ENCODE results near the gene CPED1. TPM values are rescaled to one million over a fixed set of nuclear protein-coding genes. Genes with fewer than 3 reads are reported as not detected.

Gene CPED1
- total RNA-seq, 1 donor from 2014 or later = 27.3 TPM

DNA sequence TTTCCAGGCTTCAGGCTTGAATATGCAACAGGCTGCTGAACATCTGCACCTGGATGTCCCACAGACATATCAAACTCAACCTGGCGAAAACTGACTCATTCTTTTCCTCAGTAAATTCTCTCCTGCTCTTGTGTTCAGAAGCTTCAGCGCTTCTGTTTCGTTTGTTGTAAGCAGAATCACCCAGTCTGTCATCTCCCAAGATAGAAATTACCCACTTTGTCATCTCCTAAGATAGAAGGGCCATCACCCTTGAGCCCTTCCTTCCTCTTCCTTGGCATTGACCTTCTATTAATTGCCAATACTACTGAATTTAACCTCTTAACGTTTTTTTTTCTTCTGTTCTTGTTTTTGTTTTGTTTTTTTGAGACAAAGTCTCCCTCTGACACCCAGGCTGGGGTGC is 59.7 kb downstream of the CPED1 start:
- TF ChIP-seq, protein P1, sequence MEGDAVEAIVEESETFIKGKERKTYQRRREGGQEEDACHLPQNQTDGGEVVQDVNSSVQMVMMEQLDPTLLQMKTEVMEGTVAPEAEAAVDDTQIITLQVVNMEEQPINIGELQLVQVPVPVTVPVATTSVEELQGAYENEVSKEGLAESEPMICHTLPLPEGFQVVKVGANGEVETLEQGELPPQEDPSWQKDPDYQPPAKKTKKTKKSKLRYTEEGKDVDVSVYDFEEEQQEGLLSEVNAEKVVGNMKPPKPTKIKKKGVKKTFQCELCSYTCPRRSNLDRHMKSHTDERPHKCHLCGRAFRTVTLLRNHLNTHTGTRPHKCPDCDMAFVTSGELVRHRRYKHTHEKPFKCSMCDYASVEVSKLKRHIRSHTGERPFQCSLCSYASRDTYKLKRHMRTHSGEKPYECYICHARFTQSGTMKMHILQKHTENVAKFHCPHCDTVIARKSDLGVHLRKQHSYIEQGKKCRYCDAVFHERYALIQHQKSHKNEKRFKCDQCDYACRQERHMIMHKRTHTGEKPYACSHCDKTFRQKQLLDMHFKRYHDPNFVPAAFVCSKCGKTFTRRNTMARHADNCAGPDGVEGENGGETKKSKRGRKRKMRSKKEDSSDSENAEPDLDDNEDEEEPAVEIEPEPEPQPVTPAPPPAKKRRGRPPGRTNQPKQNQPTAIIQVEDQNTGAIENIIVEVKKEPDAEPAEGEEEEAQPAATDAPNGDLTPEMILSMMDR (IDR thresholded peaks at IDR 0.05) = no peak
- TF ChIP-seq POLR2AphosphoS5 (IDR thresholded peaks at IDR 0.05; ENCODE audit: insufficient read depth in 1 of 2, low read depth in 1 of 2) = no peak
- intact Hi-C loops (cut with DNase I) = no loop called here

DNA sequence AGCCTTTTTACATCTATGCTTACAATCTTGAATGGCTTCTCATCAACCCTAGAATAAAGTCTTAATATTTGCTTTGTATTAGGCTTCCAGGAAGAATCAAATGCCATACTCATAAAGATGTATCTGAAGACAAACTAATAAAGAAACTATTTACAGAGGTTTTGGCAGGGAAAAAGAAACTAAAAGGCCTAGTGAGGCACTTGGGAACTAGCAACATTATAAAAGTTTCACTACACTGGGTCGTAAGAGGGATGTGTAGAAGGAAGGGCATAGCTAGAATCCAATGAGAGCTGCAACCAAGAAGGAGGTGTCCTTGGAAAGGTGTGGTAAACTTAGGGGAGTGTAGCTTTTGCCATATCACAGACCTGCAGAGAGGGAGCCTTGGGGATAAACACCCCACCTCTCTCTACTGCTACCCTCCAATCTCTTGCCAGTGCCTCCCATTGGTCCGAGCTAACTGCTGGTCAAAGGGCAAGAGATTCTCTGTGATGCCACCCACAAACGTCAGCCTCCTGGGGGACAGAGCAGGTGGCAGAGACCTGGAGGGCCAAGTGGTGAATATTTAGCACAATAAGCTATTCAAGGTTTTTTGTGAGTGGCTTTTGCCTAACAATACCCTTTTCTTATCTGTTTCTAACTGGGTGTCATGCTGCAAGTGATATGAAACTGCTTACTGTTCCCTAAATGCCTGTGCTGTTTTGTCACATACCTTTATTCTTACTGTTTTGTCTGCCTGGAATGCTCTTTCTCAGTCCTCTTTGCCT is 60.7 kb downstream of the CPED1 start:
- H3K9me3 ChIP-seq = no peaks in the 10 kb centered on the region
- H3K4me3 ChIP-seq = no peak overlapping the region
- H3K27me3 ChIP-seq = no peaks in the 10 kb centered on the region
- no peak overlapping the region for H3K27ac ChIP-seq
- no peaks in the 10 kb centered on the region for H3K4me1 ChIP-seq
- TF ChIP-seq, protein P1 (IDR thresholded peaks at IDR 0.05) = no peak
- TF ChIP-seq POLR2AphosphoS5 (IDR thresholded peaks at IDR 0.05; ENCODE audit: insufficient read depth in 1 of 2, low read depth in 1 of 2) (no peak), POLR2A (IDR thresholded peaks at IDR 0.05) (no peak)
- intact Hi-C loops (cut with DNase I) = no loop called here
- DNase-seq (ENCODE audit: extremely low spot score in 2 of 2) = no peak
- H3K36me3 ChIP-seq = no peaks in the 10 kb centered on the region

More for the DNA sequence above, 59.7 kb downstream of the CPED1 start:
- Histone ChIP-seq H3K4me3 (no peak overlapping the region), H3K4me1 (no peaks in the 10 kb centered on the region), H3K27ac (no peak overlapping the region), H3K27me3 (no peaks in the 10 kb centered on the region), H3K9me3 (no peaks in the 10 kb centered on the region), H3K36me3 (no peaks in the 10 kb centered on the region)
- DNase-seq (ENCODE audit: extremely low spot score in 2 of 2) = no peak

DNA sequence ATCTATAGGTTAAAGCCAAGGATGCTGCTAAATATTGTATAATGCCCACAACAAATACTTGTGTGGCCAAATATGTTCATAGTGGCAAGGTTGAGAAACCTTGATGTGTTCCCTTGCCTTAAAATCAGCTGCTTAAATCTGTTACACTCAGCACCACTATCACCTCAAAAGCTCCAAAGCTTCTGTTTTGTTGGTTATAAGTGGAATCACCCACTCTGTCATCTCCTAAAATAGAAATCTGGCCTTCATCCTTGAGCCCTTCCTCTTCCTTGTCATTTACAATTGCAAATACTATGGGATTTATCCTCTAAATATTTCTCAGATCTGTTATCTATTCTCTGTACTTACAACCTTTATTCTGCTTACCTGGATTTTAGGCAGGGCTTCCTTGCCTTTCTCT is 61.4 kb downstream of the CPED1 start:
- Histone ChIP-seq H3K9me3 (no peaks in the 10 kb centered on the region), H3K27me3 (no peaks in the 10 kb centered on the region), H3K4me3 (no peak overlapping the region), H3K27ac (no peak overlapping the region), H3K4me1 (no peaks in the 10 kb centered on the region), H3K36me3 (no peaks in the 10 kb centered on the region)
- no peak for DNase-seq (ENCODE audit: extremely low spot score in 2 of 2)
- intact Hi-C loops (cut with DNase I) = no loop called here
- TF ChIP-seq, protein P1 (IDR thresholded peaks at IDR 0.05) = no peak
- TF ChIP-seq POLR2AphosphoS5 (IDR thresholded peaks at IDR 0.05; ENCODE audit: insufficient read depth in 1 of 2, low read depth in 1 of 2) (no peak), POLR2A (IDR thresholded peaks at IDR 0.05) (no peak)

DNA sequence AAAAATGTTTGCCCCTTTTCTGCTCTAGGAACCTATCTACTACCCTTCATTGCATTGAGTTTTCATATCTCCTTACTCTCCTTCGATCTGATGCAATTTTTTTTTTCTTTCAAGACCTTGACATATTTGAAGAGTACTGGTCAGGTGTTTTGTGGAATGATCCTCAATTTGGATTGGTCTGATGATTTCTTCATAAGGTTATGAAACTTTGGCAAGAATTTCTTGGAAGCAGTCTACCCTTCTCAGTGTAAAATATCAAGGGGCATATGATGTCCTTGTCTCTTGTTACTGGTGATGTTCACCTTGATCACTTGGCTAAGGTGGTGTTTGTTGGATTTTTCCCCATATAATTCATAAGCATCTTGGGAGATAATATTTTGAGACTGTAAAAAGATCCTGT is 64.7 kb downstream of the CPED1 start:
- intact Hi-C loops (cut with DNase I) = no loop called here
- no peaks in the 10 kb centered on the region for H3K4me1 ChIP-seq
- H3K27me3 ChIP-seq = no peaks in the 10 kb centered on the region
- no peaks in the 10 kb centered on the region for H3K9me3 ChIP-seq
- DNase-seq (ENCODE audit: extremely low spot score in 2 of 2) = no peak
- H3K36me3 ChIP-seq = no peaks in the 10 kb centered on the region
- TF ChIP-seq, protein P1 (IDR thresholded peaks at IDR 0.05) = no peak
- TF ChIP-seq POLR2AphosphoS5 (IDR thresholded peaks at IDR 0.05; ENCODE audit: insufficient read depth in 1 of 2, low read depth in 1 of 2) = no peak
- TF ChIP-seq POLR2A (IDR thresholded peaks at IDR 0.05) = no peak
- H3K27ac ChIP-seq = no peak overlapping the region
- H3K4me3 ChIP-seq = no peak overlapping the region

GRCh38 chr7:121054925-121055324 is 66.4 kb downstream of the CPED1 start:
- H3K27me3 ChIP-seq = no peaks in the 10 kb centered on the region
- H3K27ac ChIP-seq = no peak overlapping the region
- intact Hi-C loops (cut with DNase I) = no loop called here
- no peak for DNase-seq (ENCODE audit: extremely low spot score in 2 of 2)
- H3K4me1 ChIP-seq = no peaks in the 10 kb centered on the region
- no peaks in the 10 kb centered on the region for H3K36me3 ChIP-seq
- no peaks in the 10 kb centered on the region for H3K9me3 ChIP-seq
- no peak overlapping the region for H3K4me3 ChIP-seq
- TF ChIP-seq, protein P1 (IDR thresholded peaks at IDR 0.05) = no peak

Measured in vagina (tissue), 2 donors.